Brain pericyte (primary cell): ENCODE measurements around the gene CD38.

Experiments
- DNase-seq: peaks from one replicate; pipeline ENCODE4 v3.0.0-alpha.2; 2012; ENCODE audit warnings: low read depth, low spot score

CD38 gene

GRCh38 chr4:15864651-15865566 is 86.8 kb downstream of the CD38 start:
- DNase-seq, result no peak

GRCh38 chr4:15868111-15868510 is 90.0 kb downstream of the CD38 start:
- DNase-seq, result no peak

- DNase-seq, result no peak
These were observed 90.8 kb downstream of the CD38 start for GRCh38 chr4:15868826-15869413.

GRCh38 chr4:15870079-15870478 is 92.0 kb downstream of the CD38 start:
- DNase-seq, result no peak

GRCh38 chr4:15870921-15871664 is 93.0 kb downstream of the CD38 start:
- DNase-seq, result no peak

GRCh38 chr4:15873117-15873516 is 95.0 kb downstream of the CD38 start:
- no peak for DNase-seq

GRCh38 chr4:15874671-15875070 is 96.5 kb downstream of the CD38 start:
- no peak for DNase-seq

- DNase-seq, result no peak
These were observed 97.7 kb downstream of the CD38 start for GRCh38 chr4:15875663-15876460.

- no peak for DNase-seq
These were observed 99.9 kb downstream of the CD38 start for GRCh38 chr4:15878011-15878410.

GRCh38 chr4:15881820-15882219 is 103.7 kb downstream of the CD38 start:
- no peak for DNase-seq

GRCh38 chr4:15882675-15883086 is 104.6 kb downstream of the CD38 start:
- DNase-seq, result no peak

GRCh38 chr4:15883610-15884243 is 105.6 kb downstream of the CD38 start:
- no peak for DNase-seq

- no peak for DNase-seq
These were observed 106.5 kb downstream of the CD38 start for GRCh38 chr4:15884666-15885065.

- no peak for DNase-seq
These were observed 107.3 kb downstream of the CD38 start for GRCh38 chr4:15885422-15885821.

GRCh38 chr4:15888515-15888914 is 110.4 kb downstream of the CD38 start:
- no peak for DNase-seq

GRCh38 chr4:15890246-15890829 is 112.2 kb downstream of the CD38 start:
- no peak for DNase-seq

GRCh38 chr4:15891312-15891711 is 113.2 kb downstream of the CD38 start:
- DNase-seq, result no peak

GRCh38 chr4:15893962-15894361 is 115.8 kb downstream of the CD38 start:
- DNase-seq, result peak; percentile 29

- DNase-seq, result no peak
These were observed 116.3 kb downstream of the CD38 start for GRCh38 chr4:15894393-15894792.
